HCT116 (cell line): Measurements from ENCODE around the gene SPRED2. TPM values are rescaled to one million over a fixed set of nuclear protein-coding genes. Genes with fewer than 3 reads are reported as not detected.
A peak's percentile ranks its signal among the peaks of the same experiment; 100 is the strongest.

Experiments
- ATAC-seq: fragments of 200-7000 bp; cut with Tn5 transposase; 2 replicates; pipeline ENCODE4 v1.9.1; 2020; ENCODE audit warnings: mild to moderate bottlenecking, moderate library complexity
- BruUV-seq: library from RNA; stranded (reverse); fragments of 400-500 nt; replicated peaks from 2 replicates; lab custom pipeline; 2021; lab: Mats Ljungman, UMichigan
- CTCF ChIA-PET: fragments of 300-600 bp; sonication (Branson Sonifier 250); formaldehyde crosslinking; loops from one replicate; lab custom pipeline; 2021; ENCODE audit warnings: antibody characterized with exemption; lab: Charles Lee
- POLR2A ChIA-PET: fragments of 300-600, 350-600 bp; sonication (Branson Sonifier 250); formaldehyde crosslinking; loops from one replicate; lab custom pipeline; 2021; ENCODE audit warnings: antibody characterized with exemption; lab: Charles Lee
- RAD21 ChIA-PET, 2 experiments: fragments of 300-600 bp; sonication (Branson Sonifier 250); formaldehyde crosslinking; loops; one replicate each; lab custom pipeline; 2023; ENCODE audit warnings: low total read pairs in 2 of 2; ENCODE audit not compliant: uncharacterized antibody in 2 of 2, unreplicated experiment in 2 of 2, low non-redundant PET in 1 of 2; lab: Charles Lee
- DNase-seq: peaks from one replicate; pipeline ENCODE4 v3.0.0-alpha.2; 2010; ENCODE audit warnings: low read depth, low spot score
- H2AFZ ChIP-seq: fragments of 200-600 bp; shearing (Covaris generic), sonication (generic); 2 replicates; pipeline ENCODE4 v1.6.1; 2017; ENCODE audit warnings: low read depth, mixed run types, mixed read lengths, antibody characterized with exemption, low read length; ENCODE audit not compliant: poor library complexity, severe bottlenecking
- H3K27ac ChIP-seq: 2 replicates; pipeline ENCODE4 v1.5.1; 2012; ENCODE audit warnings: low read depth, low read length
- H3K27me3 ChIP-seq: fragments of 200-600 bp; sonication (generic); 2 replicates; pipeline ENCODE4 v1.6.1; 2016; ENCODE audit warnings: mixed run types, low read length, mixed read lengths; ENCODE audit not compliant: insufficient read depth
- H3K36me3 ChIP-seq, 2 experiments: fragments of 200-500 bp in 1 of 2; fragments of 200-600 bp in 1 of 2; sonication (Bioruptor generic) in 1 of 2; sonication (generic) in 1 of 2; 2 replicates each; pipeline versions ENCODE4 v1.5.1 to v1.6.1; 2014 to 2016; ENCODE audit warnings: low read length in 2 of 2, inconsistent platforms in 1 of 2, mixed read lengths in 1 of 2, mixed run types in 1 of 2; ENCODE audit not compliant: insufficient read depth in 2 of 2, control insufficient read depth in 1 of 2
- H3K4me1 ChIP-seq, 2 experiments: fragments of 200-600 bp in 1 of 2; sonication (generic) in 1 of 2; 2 replicates each; pipeline versions ENCODE4 v1.5.1 to v1.6.1; 2012 to 2017; ENCODE audit warnings: low read length in 2 of 2, inconsistent platforms in 1 of 2, mild to moderate bottlenecking in 1 of 2, mixed read lengths in 1 of 2, mixed run types in 1 of 2, moderate library complexity in 1 of 2; ENCODE audit not compliant: insufficient read depth in 2 of 2, control insufficient read depth in 1 of 2
- H3K4me2 ChIP-seq: fragments of 200-600 bp; sonication (generic); 2 replicates; pipeline ENCODE4 v1.6.1; 2017; ENCODE audit warnings: mixed run types, low read length, mixed read lengths
- H3K4me3 ChIP-seq, 2 experiments: fragments of 200-600 bp in 1 of 2; sonication (generic) in 1 of 2; replicated peaks in 1 of 2; 2 replicates each; pipeline ENCODE4 v1.5.1; 2011 to 2016; ENCODE audit warnings: low read length in 2 of 2, control low read depth in 1 of 2, low read depth in 1 of 2, mild to moderate bottlenecking in 1 of 2, mixed read lengths in 1 of 2, mixed run types in 1 of 2
- H3K79me2 ChIP-seq: fragments of 200-600 bp; sonication (generic); 2 replicates; pipeline ENCODE4 v1.6.1; 2017; ENCODE audit warnings: mild to moderate bottlenecking, mixed run types, low read length, moderate library complexity, mixed read lengths; ENCODE audit not compliant: insufficient read depth
- H3K9ac ChIP-seq: fragments of 200-600 bp; sonication (generic); 2 replicates; pipeline ENCODE4 v1.6.1; 2016; ENCODE audit warnings: low read length, mixed read lengths
- H3K9me2 ChIP-seq: fragments of 200-600 bp; sonication (generic), shearing (Covaris generic); 2 replicates; pipeline ENCODE4 v1.6.1; 2017; ENCODE audit warnings: mixed run types, mild to moderate bottlenecking, moderate library complexity; ENCODE audit not compliant: insufficient read depth
- H3K9me3 ChIP-seq, 2 experiments: fragments of 200-500 bp in 1 of 2; fragments of 200-600 bp in 1 of 2; sonication (Bioruptor generic) in 1 of 2; sonication (generic) in 1 of 2; 2 replicates each; pipeline ENCODE4 v1.6.1; 2014 to 2017; ENCODE audit warnings: low read length in 2 of 2, mixed read lengths in 2 of 2, inconsistent platforms in 1 of 2, low read depth in 1 of 2, mild to moderate bottlenecking in 1 of 2, mixed run types in 1 of 2, moderate library complexity in 1 of 2; ENCODE audit not compliant: control insufficient read depth in 1 of 2, insufficient read depth in 1 of 2
- H4K20me1 ChIP-seq: fragments of 200-600 bp; sonication (generic), shearing (Covaris generic); 2 replicates; pipeline ENCODE4 v1.6.1; 2017; ENCODE audit warnings: mixed run types, mild to moderate bottlenecking, moderate library complexity; ENCODE audit not compliant: insufficient read depth
- CBX3 ChIP-seq: IDR thresholded peaks from 2 replicates; pipeline ENCODE4 v1.6.1; 2012; ENCODE audit warnings: low read depth
- EGR1 ChIP-seq: IDR thresholded peaks from 2 replicates; pipeline ENCODE4 v1.6.1; 2012; ENCODE audit warnings: low read depth
- EZH2 ChIP-seq: fragments of 200-600 bp; sonication (generic); IDR thresholded peaks from 2 replicates; pipeline ENCODE4 v1.6.1; 2017; ENCODE audit warnings: antibody characterized with exemption, mixed run types
- EZH2phosphoT487 ChIP-seq: fragments of 200-600 bp; IDR thresholded peaks from 2 replicates; pipeline ENCODE4 v1.6.1; 2018; ENCODE audit warnings: antibody characterized with exemption, borderline replicate concordance
- JUND ChIP-seq: IDR thresholded peaks from 2 replicates; pipeline ENCODE4 v1.6.1; 2012
- POLR2AphosphoS5 ChIP-seq: IDR thresholded peaks from 2 replicates; pipeline ENCODE4 v1.6.1; 2011; ENCODE audit warnings: mild to moderate bottlenecking, low read depth, low read length, moderate library complexity
- RAD21 ChIP-seq: IDR thresholded peaks from 2 replicates; pipeline ENCODE4 v1.6.1; 2012; ENCODE audit warnings: low read depth, mild to moderate bottlenecking
- REST ChIP-seq: IDR thresholded peaks from 2 replicates; pipeline ENCODE4 v1.6.1; 2012; ENCODE audit warnings: low read depth
- SIN3A ChIP-seq: IDR thresholded peaks from 2 replicates; pipeline ENCODE4 v1.6.1; 2012; ENCODE audit warnings: low read depth
- SRF ChIP-seq: IDR thresholded peaks from 2 replicates; pipeline ENCODE4 v1.6.1; 2012; ENCODE audit warnings: low read depth
- ZNF274 ChIP-seq: fragments of 200-500 bp; sonication (Bioruptor generic); IDR thresholded peaks from 2 replicates; pipeline ENCODE4 v1.6.1; 2014; ENCODE audit warnings: mild to moderate bottlenecking, low read depth, low read length, inconsistent platforms
- intact Hi-C: fragments of 100-400 bp; cut with micrococcal nuclease; formaldehyde crosslinking; loops from 2 replicates; pipeline ENCODE4 v1.10.0; 2022
- total RNA-seq: library from RNA; stranded (reverse); gene quantifications from one replicate; pipeline ENCODE4 v1.2.1, GENCODE V29; 2021; ENCODE audit not compliant: unreplicated experiment

SPRED2 gene
- total RNA-seq, 1 experiment from 2014 or later: 62.6 TPM

- Histone ChIP-seq H3K27me3 (no peaks in the 10 kb centered on the region), H3K27ac (no peak overlapping the region), H3K4me2 (peak overlapping the region; percentile 12; the same call in 1 of the 2 replicates), H3K9ac (no peak overlapping the region), H3K79me2 (peaks cover 90% of the 10 kb centered on the region), H4K20me1 (peaks cover 11% of the 10 kb centered on the region; the same call in 1 of the 2 replicates), H3K4me3 (no peak overlapping the region), H2AFZ (no peak overlapping the region), H3K9me2 (no peaks in the 10 kb centered on the region), H3K4me1 (peaks cover 39 to 46% of the 10 kb centered on the region in 2 experiments), H3K9me3 (no peaks in the 10 kb centered on the region), H3K36me3 (no peaks in the 10 kb centered on the region)
- no peak for DNase-seq
- no peak for ATAC-seq
- ChIA-PET RAD21 (no interaction called here), CTCF (interaction anchor here (0.9 to 1.2 kb wide), 2 partner anchors 12 to 15 kb away, joined by 3 read pairs; no protein-coding TSS in a partner anchor), POLR2A (no interaction called here)
- no peak for TF ChIP-seq POLR2AphosphoS5
- no peak for TF ChIP-seq REST
- TF ChIP-seq SRF: no peak
- TF ChIP-seq CBX3: no peak
- no peak for TF ChIP-seq EZH2phosphoT487
- no peak for TF ChIP-seq JUND
- no peak for TF ChIP-seq SIN3A
- TF ChIP-seq RAD21: no peak
- TF ChIP-seq ZNF274: no peak
- TF ChIP-seq EZH2: no peak
- TF ChIP-seq EGR1: no peak
- no TSS peak for BruUV-seq
- intact Hi-C loops: no loop called here
Observed at GRCh38 chr2:65371074-65371434, 61.3 kb downstream of the SPRED2 start.
